ENCODE measurements around the gene ARHGAP26. TPM values are rescaled to one million over a fixed set of nuclear protein-coding genes. Genes with fewer than 3 reads are reported as not detected.

Gene ARHGAP26
- total RNA-seq, 6 experiments from 2014 or later = 6.7 to 14.5 (median 8.3) TPM

DNA sequence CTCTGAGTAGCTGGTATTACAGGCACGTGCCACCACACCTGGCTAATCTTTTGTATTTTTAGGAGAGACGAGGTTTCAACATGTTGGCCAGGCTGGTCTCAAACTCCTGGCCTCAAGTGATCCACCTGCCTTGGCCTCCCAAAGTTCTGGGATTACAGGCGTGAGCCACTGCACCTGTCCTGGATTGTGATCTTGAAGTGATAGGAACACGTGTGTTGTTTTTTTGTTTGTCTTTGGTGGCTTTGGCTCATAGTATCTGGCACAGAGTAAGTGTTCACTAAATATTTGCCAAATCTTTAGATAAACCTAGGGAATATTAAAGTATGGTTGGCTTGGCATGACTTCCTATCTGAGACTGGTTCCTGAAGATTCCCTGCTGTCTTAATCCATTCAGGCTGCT is 172.7 kb downstream of the ARHGAP26 start:
- no peaks in the 10 kb centered on the region for H3K27me3 ChIP-seq
- no peak overlapping the region for H3K4me3 ChIP-seq
- H3K4me1 ChIP-seq = peaks cover 0 to 6% (median 0%) of the 10 kb centered on the region in 4 donors
- no peaks in the 10 kb centered on the region for H3K36me3 ChIP-seq
- 41% methylated on average over 4 of the region's 4 CpGs for WGBS (ENCODE audit: insufficient coverage, low coverage, low lambda C conversion rate, missing lambda C conversion rate)
- DNase-seq (no peak), ATAC-seq (peak; percentile 33 to 68 (median 44))
- intact Hi-C loops (cut with DNase I) = no loop called here
- TF ChIP-seq CTCF (IDR thresholded peaks at IDR 0.05) (no peak), POLR2A (IDR thresholded peaks at IDR 0.05) (no peak)
- no peak overlapping the region for H3K27ac ChIP-seq
- H3K9me3 ChIP-seq = no peaks in the 10 kb centered on the region

- intact Hi-C loops (cut with DNase I) = no loop called here
- no peaks in the 10 kb centered on the region for H3K27me3 ChIP-seq
- peaks cover 0 to 6% (median 0%) of the 10 kb centered on the region in 4 donors for H3K4me1 ChIP-seq
- 73% methylated on average over 1 of the region's 1 CpG for WGBS (ENCODE audit: insufficient coverage, low coverage, low lambda C conversion rate, missing lambda C conversion rate)
- ATAC-seq = no peak
- no peaks in the 10 kb centered on the region for H3K36me3 ChIP-seq
- DNase-seq = no peak
- H3K27ac ChIP-seq = no peak overlapping the region
- no peak overlapping the region for H3K4me3 ChIP-seq
- no peaks in the 10 kb centered on the region for H3K9me3 ChIP-seq
- TF ChIP-seq POLR2A (IDR thresholded peaks at IDR 0.05) (no peak), CTCF (IDR thresholded peaks at IDR 0.05) (no peak)
These were observed 174.0 kb downstream of the ARHGAP26 start for GRCh38 chr5:142944140-142944539.

GRCh38 chr5:142945321-142945720 is 175.1 kb downstream of the ARHGAP26 start:
- TF ChIP-seq CTCF (IDR thresholded peaks at IDR 0.05) (no peak), POLR2A (IDR thresholded peaks at IDR 0.05) (no peak)
- ATAC-seq (no peak), DNase-seq (no peak)
- Histone ChIP-seq H3K36me3 (no peaks in the 10 kb centered on the region), H3K9me3 (no peaks in the 10 kb centered on the region), H3K27ac (no peak overlapping the region), H3K4me1 (peaks cover 0 to 6% (median 0%) of the 10 kb centered on the region in 4 donors), H3K4me3 (no peak overlapping the region), H3K27me3 (no peaks in the 10 kb centered on the region)
- intact Hi-C loops (cut with DNase I) = no loop called here
- WGBS (ENCODE audit: insufficient coverage, low coverage, low lambda C conversion rate, missing lambda C conversion rate) = 85% methylated on average over 3 of the region's 3 CpGs

DNA sequence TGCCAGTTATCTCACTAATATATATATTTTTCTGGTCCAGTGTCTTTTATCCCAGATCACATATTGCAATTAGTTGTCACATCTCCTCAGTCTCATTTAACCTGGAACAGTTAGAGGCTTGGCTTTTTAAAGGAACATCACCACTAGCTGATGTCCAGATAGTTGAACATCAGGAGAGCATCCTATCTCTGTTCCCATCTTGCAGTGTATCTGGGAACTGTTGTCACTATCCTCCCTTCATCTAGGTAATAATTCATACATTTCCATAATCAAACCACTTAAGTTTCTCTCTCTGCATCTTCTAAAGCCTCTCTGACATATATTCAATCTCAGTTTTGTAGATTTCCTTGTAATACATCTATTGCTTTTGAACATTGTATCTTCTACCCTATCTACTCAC is 175.7 kb downstream of the ARHGAP26 start:
- Histone ChIP-seq H3K4me3 (no peak overlapping the region), H3K4me1 (peaks cover 0 to 6% (median 0%) of the 10 kb centered on the region in 4 donors), H3K27ac (no peak overlapping the region), H3K36me3 (no peaks in the 10 kb centered on the region), H3K27me3 (no peaks in the 10 kb centered on the region), H3K9me3 (no peaks in the 10 kb centered on the region)
- DNase-seq (no peak), ATAC-seq (no peak)
- intact Hi-C loops (cut with DNase I) = no loop called here
- TF ChIP-seq POLR2A (IDR thresholded peaks at IDR 0.05) (no peak), CTCF (IDR thresholded peaks at IDR 0.05) (no peak)
